ENCODE data around the gene ATP2C2. TPM values are rescaled to one million over a fixed set of nuclear protein-coding genes. Genes with fewer than 3 reads are reported as not detected.

The ATP2C2 gene
- total RNA-seq, 1 experiment from 2014 or later = not detected

- no peak overlapping the region for H3K4me3 Mint-ChIP-seq (ENCODE audit: unreplicated experiment)
- H3K27me3 Mint-ChIP-seq (ENCODE audit: insufficient read depth, unreplicated experiment) = no peaks in the 10 kb centered on the region
- no peaks in the 10 kb centered on the region for H3K36me3 Mint-ChIP-seq (ENCODE audit: insufficient read depth, unreplicated experiment)
- DNase-seq (ENCODE audit: unreplicated experiment) = no peak
- ChIA-PET POLR2A (no interaction called here), CTCF (no interaction called here)
- intact Hi-C loops (cut with micrococcal nuclease) = no loop called here
- peaks cover 23% of the 10 kb centered on the region for H3K4me1 Mint-ChIP-seq (ENCODE audit: insufficient read depth, unreplicated experiment)
- BruUV-seq (replicated peaks) = no TSS peak
- no peak for TF ChIP-seq CTCF (IDR thresholded peaks at IDR 0.05; ENCODE audit: unreplicated experiment)
- no peaks in the 10 kb centered on the region for H3K9me3 Mint-ChIP-seq (ENCODE audit: unreplicated experiment)
- no peak overlapping the region for H3K27ac Mint-ChIP-seq (ENCODE audit: low read depth, unreplicated experiment)
Measured at GRCh38 chr16:84360170-84360569, 8.2 kb upstream of the ATP2C2 start.

- no TSS peak for BruUV-seq (replicated peaks)
- TF ChIP-seq CTCF (IDR thresholded peaks at IDR 0.05; ENCODE audit: unreplicated experiment) = no peak
- Mint-ChIP-seq H3K4me3 (ENCODE audit: unreplicated experiment) (no peak overlapping the region), H3K27me3 (ENCODE audit: insufficient read depth, unreplicated experiment) (no peaks in the 10 kb centered on the region), H3K9me3 (ENCODE audit: unreplicated experiment) (no peaks in the 10 kb centered on the region), H3K4me1 (ENCODE audit: insufficient read depth, unreplicated experiment) (peaks cover 23% of the 10 kb centered on the region), H3K27ac (ENCODE audit: low read depth, unreplicated experiment) (no peak overlapping the region), H3K36me3 (ENCODE audit: insufficient read depth, unreplicated experiment) (no peaks in the 10 kb centered on the region)
- no peak for DNase-seq (ENCODE audit: unreplicated experiment)
- ChIA-PET CTCF (no interaction called here), POLR2A (no interaction called here)
- intact Hi-C loops (cut with micrococcal nuclease) = no loop called here
Measured at GRCh38 chr16:84360748-84361147, 7.6 kb upstream of the ATP2C2 start.

GRCh38 chr16:84361546-84361945, 6.8 kb upstream of the ATP2C2 start:
- no peak for DNase-seq (ENCODE audit: unreplicated experiment)
- ChIA-PET POLR2A (no interaction called here), CTCF (no interaction called here)
- BruUV-seq (replicated peaks) = no TSS peak
- Mint-ChIP-seq H3K36me3 (ENCODE audit: insufficient read depth, unreplicated experiment) (no peaks in the 10 kb centered on the region), H3K9me3 (ENCODE audit: unreplicated experiment) (no peaks in the 10 kb centered on the region), H3K27ac (ENCODE audit: low read depth, unreplicated experiment) (no peak overlapping the region), H3K4me1 (ENCODE audit: insufficient read depth, unreplicated experiment) (peaks cover 22% of the 10 kb centered on the region), H3K27me3 (ENCODE audit: insufficient read depth, unreplicated experiment) (peaks cover 3% of the 10 kb centered on the region), H3K4me3 (ENCODE audit: unreplicated experiment) (no peak overlapping the region)
- no peak for TF ChIP-seq CTCF (IDR thresholded peaks at IDR 0.05; ENCODE audit: unreplicated experiment)
- intact Hi-C loops (cut with micrococcal nuclease) = no loop called here

- Mint-ChIP-seq H3K27ac (ENCODE audit: low read depth, unreplicated experiment) (no peak overlapping the region), H3K36me3 (ENCODE audit: insufficient read depth, unreplicated experiment) (no peaks in the 10 kb centered on the region), H3K27me3 (ENCODE audit: insufficient read depth, unreplicated experiment) (peaks cover 13% of the 10 kb centered on the region), H3K9me3 (ENCODE audit: unreplicated experiment) (no peaks in the 10 kb centered on the region), H3K4me1 (ENCODE audit: insufficient read depth, unreplicated experiment) (peaks cover 12% of the 10 kb centered on the region), H3K4me3 (ENCODE audit: unreplicated experiment) (no peak overlapping the region)
- TF ChIP-seq CTCF (IDR thresholded peaks at IDR 0.05; ENCODE audit: unreplicated experiment) = no peak
- BruUV-seq (replicated peaks) = no TSS peak
- ChIA-PET CTCF (no interaction called here), POLR2A (no interaction called here)
- intact Hi-C loops (cut with micrococcal nuclease) = no loop called here
- no peak for DNase-seq (ENCODE audit: unreplicated experiment)
Measured at GRCh38 chr16:84362471-84362941, 5.8 kb upstream of the ATP2C2 start.

Measured in MCF 10A (cell line).